HG03280 (cell line): ENCODE results near the gene NAV2.

Experiments
- ATAC-seq: cut with Tn5 transposase; IDR thresholded peaks from one replicate; pipeline ENCODE4 v1.9.1; 2021; ENCODE audit warnings: mild to moderate bottlenecking, moderate library complexity; ENCODE audit not compliant: unreplicated experiment

The NAV2 gene

DNA sequence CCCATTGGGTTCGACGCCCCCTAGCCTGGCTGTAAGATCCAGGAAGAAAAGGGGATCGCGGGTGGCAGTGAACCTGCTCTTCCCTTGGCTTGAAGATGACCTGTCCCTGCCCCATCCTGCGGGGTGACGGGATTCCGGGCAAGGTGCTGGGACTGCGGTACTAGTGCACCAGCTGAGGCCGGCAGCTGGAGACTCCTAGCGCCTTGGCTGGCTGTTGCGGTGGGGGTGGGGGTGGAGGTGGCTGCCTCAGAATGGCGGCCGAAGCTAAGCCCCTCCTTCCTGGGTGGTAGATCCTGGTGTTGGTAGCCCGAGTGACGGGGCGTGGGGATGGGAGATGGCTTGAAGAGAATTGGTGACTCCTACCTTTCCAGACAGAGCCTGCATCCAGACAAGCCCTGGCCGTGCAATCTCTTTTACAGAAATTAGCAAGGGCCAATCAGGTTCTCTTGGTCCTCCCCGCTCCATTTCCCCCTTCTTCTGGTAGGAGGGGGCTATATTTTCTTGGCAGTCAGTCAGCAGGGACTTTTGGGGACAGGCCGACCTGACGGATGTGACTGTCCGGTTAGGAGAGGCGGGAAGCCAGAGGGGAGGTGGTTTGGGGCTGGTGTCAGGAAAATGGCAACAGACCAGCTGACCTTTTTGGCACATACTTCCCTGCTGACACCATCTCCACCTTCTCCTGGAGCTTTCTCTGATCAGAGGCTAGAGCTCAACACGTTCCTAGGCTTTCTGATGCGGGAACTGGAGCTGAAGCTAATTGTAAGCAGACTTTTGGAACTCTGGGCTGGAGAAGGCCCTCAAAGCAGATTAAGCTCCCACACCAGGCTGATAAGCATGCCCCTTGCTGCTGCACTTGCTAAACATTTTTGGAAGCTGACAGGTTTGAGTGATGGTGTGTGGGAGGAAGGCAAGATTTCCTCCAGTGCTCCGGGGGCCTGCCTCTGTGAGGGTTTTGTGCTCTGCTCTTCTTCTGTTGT, 2.0 kb downstream of the NAV2 start:
- ATAC-seq, result no peak

DNA sequence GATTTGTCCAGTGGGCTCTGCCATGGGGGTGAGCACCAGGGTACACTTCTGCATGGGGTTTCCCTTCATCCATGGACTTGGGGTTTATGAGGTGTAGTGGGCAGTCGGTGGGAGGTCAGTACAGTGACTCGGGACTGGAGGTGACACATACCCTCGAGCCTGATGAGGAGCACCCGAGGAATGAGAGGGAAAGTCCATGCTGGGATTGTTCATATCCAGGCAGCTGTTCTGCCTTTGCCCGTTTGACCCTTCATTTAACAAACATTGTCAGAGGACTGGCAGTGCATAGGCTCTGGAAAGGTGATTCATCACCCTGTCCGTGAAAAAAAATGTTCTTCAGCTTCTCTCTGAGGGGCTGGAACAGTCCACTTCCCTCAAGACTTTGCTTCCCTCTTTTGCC, 2.7 kb downstream of the NAV2 start:
- no peak for ATAC-seq

DNA sequence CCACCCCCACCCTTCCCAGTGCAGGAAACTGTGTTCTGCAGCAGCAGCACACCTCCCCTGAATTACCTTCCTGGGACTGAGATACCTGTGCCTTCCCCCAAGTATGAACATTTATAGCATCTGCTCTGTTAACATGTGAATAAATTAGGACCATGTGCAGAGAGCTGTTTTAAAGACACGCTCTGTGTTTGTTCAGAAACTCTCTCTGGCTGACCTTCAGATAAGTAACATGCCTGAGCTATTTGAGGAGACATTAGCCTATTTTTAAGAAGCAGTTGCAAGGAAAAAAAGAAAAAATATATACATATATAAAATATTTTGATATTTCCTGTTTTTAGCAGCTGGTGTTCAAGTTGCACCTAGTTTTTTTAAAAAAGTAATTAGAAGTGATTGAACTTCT, 5.4 kb downstream of the NAV2 start:
- no peak for ATAC-seq

DNA sequence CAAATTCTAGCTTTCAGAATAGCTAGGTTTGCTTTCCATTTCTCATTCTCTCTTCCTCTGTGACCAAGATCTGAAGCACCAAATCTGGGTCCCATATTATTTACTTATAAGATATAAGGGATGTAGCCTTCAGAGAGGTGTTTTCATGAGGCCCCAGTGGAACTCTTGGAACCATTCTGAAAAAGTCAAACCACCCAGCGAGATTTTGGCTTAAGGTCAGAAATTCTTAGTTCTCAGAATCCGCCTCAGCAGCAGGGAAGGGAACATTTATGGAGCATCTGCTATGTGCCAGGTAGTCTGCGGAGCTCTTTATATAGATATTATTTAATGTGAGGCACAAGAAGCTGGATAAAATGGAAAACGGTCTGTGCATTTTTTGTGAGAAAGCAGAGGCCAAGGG, 6.3 kb downstream of the NAV2 start:
- no peak for ATAC-seq

DNA sequence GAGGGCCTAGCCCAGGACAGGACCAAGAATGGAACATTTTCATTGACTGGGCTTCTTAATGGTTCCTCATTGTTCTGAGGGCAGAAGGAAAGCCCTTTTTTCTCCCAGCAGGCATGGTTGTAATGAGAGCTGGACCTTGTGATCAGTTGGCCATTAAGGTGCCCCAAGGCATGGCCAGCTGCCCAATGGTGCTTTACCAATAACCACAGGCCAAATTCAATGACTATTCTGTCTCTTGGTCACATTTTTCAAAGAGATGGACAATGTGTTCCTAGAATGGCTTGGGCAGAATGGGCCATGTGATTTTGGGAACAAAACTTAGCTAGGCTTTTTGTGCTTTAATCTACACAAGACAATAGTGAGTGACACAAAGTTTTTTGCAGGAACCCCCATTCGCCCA, 7.3 kb downstream of the NAV2 start:
- no peak for ATAC-seq

DNA sequence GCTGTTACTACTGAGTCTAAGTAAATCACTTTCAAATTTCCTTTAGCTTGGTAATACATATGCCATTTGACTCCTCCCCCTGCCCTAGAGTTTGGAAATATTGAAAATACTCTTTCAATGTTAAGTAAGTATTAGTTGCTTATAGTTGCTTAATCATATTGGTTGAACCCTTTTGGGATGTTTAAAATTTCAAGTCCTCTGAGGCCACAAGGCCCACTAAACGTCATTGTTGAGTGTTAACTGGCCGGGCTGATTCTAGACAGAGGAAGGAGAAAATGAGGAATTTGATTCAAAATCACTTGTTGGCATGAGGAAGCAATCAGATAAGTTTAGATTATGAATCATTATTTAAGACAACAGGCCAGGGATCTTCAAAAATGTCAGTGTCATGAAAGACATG, 8.5 kb downstream of the NAV2 start:
- no peak for ATAC-seq

DNA sequence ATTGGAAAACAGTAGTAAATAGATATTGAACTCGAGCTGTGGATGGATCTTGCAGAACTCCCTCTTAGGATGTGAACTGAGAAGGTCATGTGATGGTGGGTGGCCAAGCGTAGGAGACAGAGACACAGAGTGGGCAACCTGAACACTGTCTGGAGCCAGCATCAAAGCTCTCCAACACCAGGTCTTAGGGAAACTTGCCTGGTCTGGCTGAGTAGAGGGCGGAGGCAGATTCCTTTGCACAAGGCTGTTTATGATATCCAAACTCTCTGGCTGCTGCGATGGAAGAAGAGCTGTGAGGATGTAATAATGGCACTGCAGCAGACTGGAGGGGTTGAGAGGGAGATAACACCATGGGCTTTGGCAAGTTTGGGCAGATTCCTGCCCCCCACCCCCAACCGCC, 10.1 kb downstream of the NAV2 start:
- no peak for ATAC-seq

DNA sequence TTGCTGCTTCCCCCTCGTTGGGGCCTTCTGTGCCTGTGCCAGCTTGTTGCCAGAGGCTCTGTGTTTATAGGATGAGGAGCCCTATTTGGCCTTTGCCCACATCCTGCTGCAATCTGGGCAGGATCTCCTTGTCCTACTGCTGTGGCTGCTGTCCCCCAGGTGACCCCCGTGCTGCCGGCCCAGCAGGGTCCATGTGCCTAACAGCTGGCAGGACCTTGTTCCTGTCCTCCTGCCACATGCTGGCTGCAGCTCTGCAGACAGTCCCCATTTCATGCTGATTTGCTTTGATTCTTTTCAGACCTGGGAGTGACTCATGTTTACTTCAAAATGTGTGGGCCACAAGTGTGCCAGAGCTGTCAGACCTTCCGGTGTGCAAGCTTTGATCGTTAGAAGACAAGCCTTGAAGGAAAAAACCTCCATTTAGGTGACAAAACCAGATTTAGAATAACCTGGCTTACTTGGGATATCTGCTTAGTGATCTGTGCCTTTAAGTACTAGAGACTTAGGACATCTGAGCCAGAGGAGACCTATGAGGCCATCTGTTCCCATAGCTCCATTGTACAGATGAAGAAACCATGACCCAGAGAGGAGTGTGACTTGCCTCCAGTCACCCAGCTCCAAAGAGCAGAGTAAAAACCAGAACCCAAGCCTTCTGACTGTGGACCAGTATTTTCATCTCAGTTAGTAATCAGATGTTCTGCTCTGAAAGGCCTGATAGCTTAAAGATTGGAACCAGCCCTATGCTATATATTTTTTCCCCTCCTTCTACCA, 11.1 kb downstream of the NAV2 start:
- no peak for ATAC-seq

DNA sequence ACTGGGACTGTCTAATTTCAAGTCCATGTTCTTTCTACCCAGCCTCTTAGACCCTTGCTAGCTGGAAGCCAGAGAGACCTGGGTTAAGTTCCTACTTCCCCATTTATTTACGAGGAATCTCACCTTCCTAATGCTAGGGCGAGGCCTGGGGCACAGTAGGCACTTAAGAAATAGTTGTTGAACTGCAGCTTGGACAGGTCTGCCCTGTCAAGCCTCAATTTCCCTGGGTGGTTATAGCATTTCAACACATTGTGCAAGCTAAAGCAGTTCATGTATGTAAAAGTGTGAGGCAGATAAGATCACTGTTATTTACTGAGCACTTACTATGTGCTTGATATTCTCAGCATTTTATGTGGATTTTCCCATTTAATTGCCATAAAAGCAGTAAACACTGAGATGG, 12.1 kb downstream of the NAV2 start:
- no peak for ATAC-seq

DNA sequence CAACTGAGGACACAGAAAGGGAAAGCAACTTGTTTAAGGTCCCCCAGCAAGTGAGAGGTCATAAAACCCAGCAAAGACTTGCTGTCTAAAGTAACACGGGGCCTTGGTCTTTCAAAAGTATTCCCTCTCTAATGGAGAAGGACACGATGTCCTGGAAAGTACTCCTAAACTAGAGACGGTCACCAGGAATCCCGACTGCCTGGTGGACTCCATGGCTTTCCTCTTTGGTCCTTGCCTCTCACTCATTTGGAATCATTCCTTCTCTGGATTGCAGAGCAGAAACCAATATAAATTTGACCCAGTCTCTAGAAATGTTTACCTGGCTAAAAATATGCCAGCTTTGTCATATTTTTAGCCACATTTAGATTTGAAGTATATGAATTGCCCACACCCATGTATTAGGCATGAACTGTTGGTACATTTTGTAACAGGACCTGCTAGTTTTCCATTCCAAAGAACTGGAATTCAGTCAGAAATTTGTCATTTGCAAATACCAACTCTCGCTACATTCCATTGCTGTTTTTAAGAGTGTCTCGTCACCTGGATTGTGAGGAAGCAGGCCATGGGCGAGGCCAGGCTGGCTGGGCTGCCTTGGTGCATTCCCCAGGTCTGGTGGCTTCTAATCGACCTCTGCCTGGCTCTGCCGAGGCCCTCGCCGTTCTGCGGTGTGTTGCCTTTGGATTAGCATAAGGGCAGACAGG, 12.9 kb downstream of the NAV2 start:
- no peak for ATAC-seq

DNA sequence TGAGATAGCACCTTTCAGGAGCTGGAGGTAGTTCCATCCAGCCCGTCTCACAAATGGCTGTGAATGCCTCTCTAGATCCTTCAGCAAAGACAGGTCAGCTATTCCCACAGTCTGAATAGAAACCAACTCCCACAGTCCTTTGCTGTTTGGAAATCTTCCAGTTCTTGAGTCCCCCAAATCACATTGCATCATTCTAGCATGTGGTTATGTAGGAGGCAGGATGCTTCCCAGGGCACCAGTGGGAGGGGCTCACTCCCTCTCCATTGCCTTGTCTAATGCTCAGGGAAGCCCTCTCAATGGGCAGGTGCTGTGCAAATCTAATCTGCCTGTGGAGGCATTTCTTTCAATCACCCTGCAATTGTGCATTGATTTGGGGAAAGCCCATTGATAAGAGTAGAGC, 14.6 kb downstream of the NAV2 start:
- no peak for ATAC-seq

DNA sequence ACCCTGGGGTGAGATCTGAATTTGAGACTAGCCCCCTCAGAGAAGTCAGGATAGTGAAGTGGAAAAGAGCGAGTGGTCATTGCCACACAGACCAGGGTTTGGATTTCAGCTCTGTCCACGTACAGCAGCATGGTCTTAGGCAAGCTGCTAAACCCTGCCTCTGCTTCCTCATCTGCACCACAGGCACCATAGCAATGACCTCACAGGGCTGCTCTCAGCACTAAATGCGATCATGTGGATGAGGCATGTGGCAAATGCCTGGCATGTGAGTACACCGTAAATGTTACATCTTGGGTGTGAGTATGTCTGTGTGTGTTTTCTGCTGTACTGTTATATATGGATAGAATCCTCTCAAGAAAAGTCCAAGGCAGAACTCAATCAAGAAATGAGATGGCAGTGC, 15.8 kb downstream of the NAV2 start:
- no peak for ATAC-seq

DNA sequence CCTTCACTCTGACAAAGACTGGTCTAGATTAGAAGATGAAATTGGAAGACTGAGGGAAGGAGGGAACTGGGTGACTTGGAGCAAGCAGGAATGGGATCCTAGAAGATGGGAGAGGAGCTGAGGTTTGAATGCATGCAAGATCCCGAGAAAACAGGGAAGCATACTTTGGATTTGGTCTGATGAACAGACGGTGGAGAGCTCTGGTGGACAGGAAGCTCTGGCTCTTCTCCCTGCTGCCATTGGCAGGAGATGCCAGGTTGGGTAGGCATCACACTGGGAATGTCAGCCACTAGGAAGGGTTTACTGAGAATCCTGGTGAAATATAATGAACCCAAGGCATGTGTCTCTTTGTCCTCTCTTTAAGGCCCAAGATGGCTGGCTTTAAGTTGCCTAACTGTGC, 16.5 kb downstream of the NAV2 start:
- ATAC-seq, result no peak

DNA sequence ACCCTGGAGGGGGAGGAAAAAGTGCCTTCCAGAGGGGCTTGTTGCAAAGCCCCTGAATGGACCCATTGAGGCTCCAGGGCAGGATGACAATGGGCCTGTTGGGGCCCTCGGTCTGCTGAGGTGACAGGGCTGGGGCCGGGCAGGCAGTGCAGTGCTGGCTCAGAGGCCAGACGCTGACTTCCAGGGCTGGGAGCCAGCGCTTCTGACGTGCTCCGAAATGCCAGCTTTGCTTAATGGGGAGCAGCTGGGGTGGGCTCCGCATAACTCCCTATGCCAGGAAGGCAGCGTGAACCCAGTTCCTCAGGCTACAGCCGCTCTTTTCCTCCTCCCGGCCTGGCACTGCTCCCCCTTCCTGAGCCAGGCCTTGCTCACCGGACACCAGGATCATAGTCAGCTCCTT, 17.7 kb downstream of the NAV2 start:
- ATAC-seq, result no peak

DNA sequence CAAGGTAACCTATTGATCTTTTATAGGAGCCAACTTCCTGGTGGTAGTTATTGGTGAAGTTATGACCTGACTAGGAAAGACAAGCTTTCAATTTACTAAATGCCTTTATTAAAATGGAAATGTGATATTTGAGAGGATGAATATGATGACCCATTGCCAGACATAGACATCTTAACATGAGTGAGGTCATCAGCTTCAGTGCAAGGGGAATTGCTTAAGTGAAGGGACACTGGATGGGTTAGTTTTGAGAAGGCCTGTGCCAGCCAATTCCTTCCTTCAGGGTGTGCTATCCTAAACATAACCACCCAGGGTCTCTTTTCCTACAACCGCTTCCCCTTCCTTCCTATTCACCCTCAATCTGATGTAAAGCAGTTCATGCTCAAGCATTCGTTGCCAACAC, 21.5 kb downstream of the NAV2 start:
- no peak for ATAC-seq

DNA sequence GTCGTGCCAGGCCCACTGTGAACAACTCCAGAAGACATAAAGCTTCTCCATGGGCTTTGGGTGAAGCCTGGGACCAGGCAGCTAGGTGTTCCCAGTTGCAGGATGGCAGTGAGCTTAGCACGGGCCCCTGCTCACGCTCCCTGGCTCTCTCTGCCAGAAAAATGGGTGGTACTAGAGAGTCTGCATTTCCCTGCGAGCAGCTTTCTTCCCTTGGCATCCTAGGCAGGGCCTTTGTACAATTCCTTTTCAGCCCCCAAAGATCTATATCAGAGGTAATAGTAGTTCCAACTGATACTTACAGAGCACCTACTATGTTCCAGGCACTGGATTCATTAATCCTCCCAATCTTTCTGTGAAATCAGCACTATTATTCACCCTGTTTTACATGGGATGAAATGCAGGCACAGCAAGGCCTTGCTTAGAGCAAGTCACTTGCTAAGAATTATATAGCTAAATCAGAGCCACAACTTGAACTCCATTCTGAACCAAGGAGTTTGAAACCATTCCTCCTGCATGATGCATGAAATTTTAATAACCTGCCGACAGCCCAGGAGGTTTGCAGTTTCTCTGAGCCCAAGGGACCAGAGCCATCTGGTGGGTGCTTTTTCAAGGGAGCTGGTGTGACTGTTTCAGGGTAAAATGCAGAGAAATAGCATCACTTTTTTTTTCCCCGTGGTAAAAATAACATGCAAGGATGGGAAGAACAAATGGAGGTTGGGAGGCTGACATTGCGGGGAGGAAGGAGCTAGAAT, 22.7 kb downstream of the NAV2 start:
- ATAC-seq, result no peak

DNA sequence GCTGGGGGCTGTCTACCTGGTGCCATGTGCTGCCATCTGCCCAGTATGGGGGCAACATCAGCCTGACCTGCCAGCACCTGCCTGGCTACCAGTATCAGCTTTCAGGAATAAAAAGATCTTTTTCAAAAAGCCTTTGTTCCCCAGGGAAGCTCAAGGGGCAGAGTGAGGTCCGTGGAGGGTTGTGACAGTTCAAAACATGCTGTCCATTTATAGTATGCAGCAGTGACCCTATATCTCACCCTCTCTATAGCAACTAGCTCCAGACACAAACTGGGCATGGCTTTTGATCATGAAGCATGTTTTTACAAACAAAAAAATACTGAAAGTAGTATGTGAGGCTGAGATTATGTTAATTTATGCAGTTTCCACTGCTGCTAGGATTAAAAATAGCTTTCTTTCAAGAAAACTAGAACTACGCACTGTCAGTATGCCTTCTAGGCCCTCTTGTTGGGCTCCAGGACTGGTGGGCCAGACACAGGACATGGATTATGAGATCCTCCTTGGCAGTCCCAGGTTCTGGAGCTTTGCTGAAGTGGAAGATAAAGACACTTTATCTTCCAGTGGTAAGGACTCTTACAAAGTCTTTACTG, 23.4 kb downstream of the NAV2 start:
- no peak for ATAC-seq

DNA sequence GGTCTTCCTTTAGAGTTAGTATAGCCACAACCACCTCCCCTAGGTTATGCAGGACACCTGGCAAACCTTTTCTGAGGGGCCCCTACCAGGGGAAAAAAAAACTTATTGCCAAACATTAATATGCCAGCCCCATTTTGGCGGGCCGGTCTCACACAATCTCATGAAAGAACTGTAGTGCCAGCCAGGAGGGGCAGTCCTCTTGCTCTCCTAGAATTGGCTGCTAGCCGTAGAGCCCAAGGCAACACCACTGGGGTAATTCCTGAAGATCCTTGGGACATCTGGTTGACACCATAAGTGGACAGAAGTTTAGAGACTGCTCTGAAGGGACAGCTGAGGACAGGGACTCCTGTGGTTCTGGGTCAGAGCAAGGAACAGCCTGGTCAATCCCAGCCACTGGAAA, 24.2 kb downstream of the NAV2 start:
- ATAC-seq, result no peak

DNA sequence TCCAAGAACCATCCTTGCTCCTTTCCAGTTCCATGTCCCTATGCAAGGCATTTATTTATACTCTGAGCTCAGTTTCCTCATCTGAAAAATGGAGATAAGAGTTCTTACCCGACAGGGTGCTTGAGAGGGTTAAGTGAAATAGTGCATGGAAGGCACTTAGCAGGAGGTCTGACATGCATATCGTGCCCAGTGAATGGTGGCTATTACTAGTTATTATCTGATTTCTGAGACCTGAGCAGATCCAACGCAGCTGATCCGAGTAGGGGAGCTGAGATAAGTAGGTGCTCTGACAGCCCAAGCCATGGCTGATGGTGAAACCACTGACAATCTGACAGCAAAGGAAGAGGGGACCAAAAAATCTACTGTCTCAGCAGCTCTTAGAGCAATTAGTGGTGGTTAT, 24.9 kb downstream of the NAV2 start:
- no peak for ATAC-seq

DNA sequence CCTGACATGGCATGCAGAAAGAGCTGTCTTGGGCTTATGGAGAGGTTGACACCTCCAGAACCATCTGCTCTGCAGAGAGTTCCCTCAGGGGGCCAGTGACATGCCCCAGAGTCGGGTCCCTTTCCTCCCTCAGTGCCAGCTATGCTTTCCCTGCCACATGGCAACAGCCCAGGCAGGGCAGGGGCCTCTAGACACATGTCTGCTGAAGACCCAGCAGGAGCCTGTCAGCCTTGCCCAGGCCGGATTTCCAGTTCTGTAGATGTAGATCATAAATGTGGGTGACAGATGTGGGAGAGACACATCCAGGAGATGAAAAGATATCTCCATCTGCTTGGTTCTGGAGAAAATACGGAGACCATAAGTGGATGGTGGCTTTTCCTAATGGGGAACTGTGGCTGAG, 25.5 kb downstream of the NAV2 start:
- ATAC-seq, result no peak

DNA sequence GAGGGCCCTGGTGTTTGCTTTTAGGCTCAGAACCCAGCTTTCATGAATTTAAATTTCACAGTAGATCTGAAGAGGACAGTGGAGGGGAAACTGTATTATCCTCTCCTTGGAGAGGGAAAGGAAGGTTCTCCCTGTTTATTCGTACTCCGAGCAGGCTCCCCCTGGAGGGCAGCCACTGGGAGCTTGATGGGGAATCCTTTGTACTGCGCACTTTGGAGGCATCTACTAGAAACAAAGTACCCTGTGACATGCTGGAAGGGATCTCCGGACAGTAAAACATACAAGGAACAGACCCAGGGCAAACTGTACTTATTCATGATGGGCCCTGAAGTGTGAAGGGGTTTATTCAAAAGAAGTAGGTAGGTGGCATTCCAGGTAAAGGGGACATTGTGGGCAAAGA, 27.2 kb downstream of the NAV2 start:
- ATAC-seq, result no peak
